ENCODE results near the gene ELMO3.

The ELMO3 gene

GRCh38 chr16:67190448-67191399, 8.2 kb upstream of the ELMO3 start:
- Histone ChIP-seq H2AFZ (ENCODE audit: low read length, unreplicated experiment) (no peak overlapping the region), H3K27me3 (ENCODE audit: insufficient read depth, low read length) (no peaks in the 10 kb centered on the region), H3K36me3 (ENCODE audit: insufficient read depth, low read length) (peaks cover 11% of the 10 kb centered on the region; the same call in 1 of the 2 replicates), H3K4me3 (ENCODE audit: low read depth, low read length) (no peak overlapping the region), H3K79me2 (ENCODE audit: control insufficient read depth, insufficient read depth, low read length, unreplicated experiment) (peaks cover 31% of the 10 kb centered on the region), H3K4me1 (ENCODE audit: control insufficient read depth, insufficient read depth, low read length, unreplicated experiment) (peaks cover 34% of the 10 kb centered on the region), H3K27ac (ENCODE audit: low read depth, low read length) (no peak overlapping the region)

DNA sequence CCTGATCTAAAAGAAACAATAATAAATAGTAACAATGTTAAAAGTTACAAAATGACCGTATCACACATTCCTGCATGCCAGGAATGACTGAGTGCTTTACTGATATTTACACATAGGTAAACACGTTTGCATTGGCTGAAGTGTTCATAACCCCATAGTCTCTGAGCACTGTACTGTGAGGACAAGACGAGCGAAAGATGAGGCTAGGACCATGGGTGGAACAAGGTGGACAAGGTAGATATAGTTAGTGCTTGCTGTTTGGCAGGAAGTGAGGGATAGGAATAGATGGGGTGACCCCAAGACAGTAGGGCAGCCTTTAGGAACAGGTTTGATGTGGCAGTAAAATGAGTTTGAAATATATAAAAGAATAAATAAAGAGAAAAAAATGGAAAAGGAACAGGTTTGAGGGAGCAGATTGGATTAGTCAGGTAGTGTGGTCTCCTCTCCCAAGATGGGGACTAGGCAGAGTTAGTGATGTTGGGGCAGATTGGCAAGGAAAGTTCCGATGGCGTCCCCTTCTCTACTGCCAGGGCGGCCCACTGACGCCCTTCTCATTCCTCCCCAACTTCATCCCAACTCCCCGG, 7.4 kb upstream of the ELMO3 start:
- H3K27me3 ChIP-seq (ENCODE audit: insufficient read depth, low read length), result no peaks in the 10 kb centered on the region
- H3K4me1 ChIP-seq (ENCODE audit: control insufficient read depth, insufficient read depth, low read length, unreplicated experiment), result peaks cover 26% of the 10 kb centered on the region
- no peak overlapping the region for H3K27ac ChIP-seq (ENCODE audit: low read depth, low read length)
- peaks cover 17% of the 10 kb centered on the region; the same call in 1 of the 2 replicates for H3K36me3 ChIP-seq (ENCODE audit: insufficient read depth, low read length)
- H3K79me2 ChIP-seq (ENCODE audit: control insufficient read depth, insufficient read depth, low read length, unreplicated experiment), result peaks cover 36% of the 10 kb centered on the region
- peak overlapping the region; percentile 96 for H3K4me3 ChIP-seq (ENCODE audit: low read depth, low read length)
- H2AFZ ChIP-seq (ENCODE audit: low read length, unreplicated experiment), result no peak overlapping the region

DNA sequence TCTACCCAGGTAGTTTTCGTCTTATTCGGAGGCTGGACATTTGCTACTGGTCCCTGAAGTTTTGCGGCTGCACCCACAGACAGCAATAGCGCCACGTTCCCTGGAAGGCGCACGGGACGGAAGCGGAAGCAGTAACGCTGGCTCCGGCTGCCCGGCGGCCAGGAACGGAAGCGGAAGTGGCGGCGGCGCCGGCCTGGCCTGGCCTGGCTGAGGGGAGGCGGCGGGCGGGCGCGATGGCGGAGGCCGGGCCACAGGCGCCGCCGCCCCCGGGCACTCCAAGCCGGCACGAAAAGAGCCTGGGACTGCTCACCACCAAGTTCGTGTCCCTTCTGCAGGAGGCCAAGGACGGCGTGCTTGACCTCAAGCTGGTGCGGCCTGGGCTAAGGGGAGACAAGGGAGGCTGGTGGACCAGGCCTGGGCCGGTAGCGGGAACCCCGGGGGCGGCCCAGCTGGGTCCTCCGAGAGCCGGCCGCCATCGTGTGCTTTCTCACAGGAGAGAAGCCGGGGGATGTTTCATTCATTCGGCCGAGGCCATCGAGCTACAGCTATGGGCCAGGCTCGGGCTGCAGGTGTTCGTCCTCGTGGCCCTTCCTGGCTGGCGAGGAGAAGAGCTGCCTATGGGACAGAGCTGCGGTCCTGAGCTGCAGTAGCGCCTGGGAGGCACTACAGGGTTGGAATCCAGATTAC, 6.8 kb upstream of the ELMO3 start, which contains the start of gene E2F4:
E2F4 (plus strand) TSS at position 161 of the 687 bp plus-strand sequence; CDS start at position 234, 73 bp downstream.
- peak within 1 kb of the TSS; percentile 96 for H3K4me3 ChIP-seq (ENCODE audit: low read depth, low read length)
- peaks cover 36% of the 10 kb centered on the region for H3K79me2 ChIP-seq (ENCODE audit: control insufficient read depth, insufficient read depth, low read length, unreplicated experiment)
- H3K36me3 ChIP-seq (ENCODE audit: insufficient read depth, low read length), result peaks cover 19% of the 10 kb centered on the region; the same call in 1 of the 2 replicates
- no peaks in the 10 kb centered on the region for H3K27me3 ChIP-seq (ENCODE audit: insufficient read depth, low read length)
- H3K27ac ChIP-seq (ENCODE audit: low read depth, low read length), result peak within 1 kb of the TSS; percentile 46
- H2AFZ ChIP-seq (ENCODE audit: low read length, unreplicated experiment), result peak within 1 kb of the TSS; percentile 21
- peaks cover 20% of the 10 kb centered on the region for H3K4me1 ChIP-seq (ENCODE audit: control insufficient read depth, insufficient read depth, low read length, unreplicated experiment)

- H3K4me3 ChIP-seq (ENCODE audit: low read depth, low read length), result peak overlapping the region; percentile 96
- peaks cover 36% of the 10 kb centered on the region for H3K79me2 ChIP-seq (ENCODE audit: control insufficient read depth, insufficient read depth, low read length, unreplicated experiment)
- no peak overlapping the region for H2AFZ ChIP-seq (ENCODE audit: low read length, unreplicated experiment)
- peak overlapping the region; percentile 46 for H3K27ac ChIP-seq (ENCODE audit: low read depth, low read length)
- no peaks in the 10 kb centered on the region for H3K27me3 ChIP-seq (ENCODE audit: insufficient read depth, low read length)
- H3K4me1 ChIP-seq (ENCODE audit: control insufficient read depth, insufficient read depth, low read length, unreplicated experiment), result peaks cover 20% of the 10 kb centered on the region
- peaks cover 21% of the 10 kb centered on the region; the same call in 1 of the 2 replicates for H3K36me3 ChIP-seq (ENCODE audit: insufficient read depth, low read length)
Observed at GRCh38 chr16:67192781-67193361, 6.1 kb upstream of the ELMO3 start.

DNA sequence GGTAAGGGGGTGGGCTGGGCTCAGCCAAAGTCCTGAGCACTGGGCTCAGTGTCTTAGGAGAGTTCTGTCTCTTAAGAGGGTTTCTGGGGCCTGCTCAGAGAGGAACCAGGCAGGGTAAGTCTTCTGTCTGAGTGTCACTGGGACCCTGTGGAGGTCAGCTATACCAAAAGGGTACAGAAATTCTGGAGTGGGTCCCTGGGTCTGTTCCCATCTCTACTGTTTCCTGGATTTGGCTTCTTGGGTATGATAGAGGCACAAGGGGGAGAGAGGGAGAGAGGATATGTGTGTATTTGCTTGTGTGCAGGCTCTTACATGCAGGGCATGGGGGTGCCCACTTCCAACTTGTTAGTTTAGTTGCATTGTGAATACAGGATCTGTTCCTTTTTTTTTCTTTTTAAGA, 5.4 kb upstream of the ELMO3 start:
- peaks cover 24% of the 10 kb centered on the region; the same call in 1 of the 2 replicates for H3K36me3 ChIP-seq (ENCODE audit: insufficient read depth, low read length)
- H3K27ac ChIP-seq (ENCODE audit: low read depth, low read length), result no peak overlapping the region
- peaks cover 36% of the 10 kb centered on the region for H3K79me2 ChIP-seq (ENCODE audit: control insufficient read depth, insufficient read depth, low read length, unreplicated experiment)
- H3K4me3 ChIP-seq (ENCODE audit: low read depth, low read length), result peak overlapping the region; percentile 96
- H3K4me1 ChIP-seq (ENCODE audit: control insufficient read depth, insufficient read depth, low read length, unreplicated experiment), result peaks cover 20% of the 10 kb centered on the region
- no peak overlapping the region for H2AFZ ChIP-seq (ENCODE audit: low read length, unreplicated experiment)
- no peaks in the 10 kb centered on the region for H3K27me3 ChIP-seq (ENCODE audit: insufficient read depth, low read length)

- H3K4me1 ChIP-seq (ENCODE audit: control insufficient read depth, insufficient read depth, low read length, unreplicated experiment), result peaks cover 20% of the 10 kb centered on the region
- H2AFZ ChIP-seq (ENCODE audit: low read length, unreplicated experiment), result no peak overlapping the region
- peaks cover 36% of the 10 kb centered on the region for H3K79me2 ChIP-seq (ENCODE audit: control insufficient read depth, insufficient read depth, low read length, unreplicated experiment)
- peaks cover 24% of the 10 kb centered on the region; the same call in 1 of the 2 replicates for H3K36me3 ChIP-seq (ENCODE audit: insufficient read depth, low read length)
- H3K27ac ChIP-seq (ENCODE audit: low read depth, low read length), result no peak overlapping the region
- H3K4me3 ChIP-seq (ENCODE audit: low read depth, low read length), result peak overlapping the region; percentile 96; the same call in 1 of the 2 replicates
- H3K27me3 ChIP-seq (ENCODE audit: insufficient read depth, low read length), result no peaks in the 10 kb centered on the region
Observed at GRCh38 chr16:67194260-67194659, 4.7 kb upstream of the ELMO3 start.

DNA sequence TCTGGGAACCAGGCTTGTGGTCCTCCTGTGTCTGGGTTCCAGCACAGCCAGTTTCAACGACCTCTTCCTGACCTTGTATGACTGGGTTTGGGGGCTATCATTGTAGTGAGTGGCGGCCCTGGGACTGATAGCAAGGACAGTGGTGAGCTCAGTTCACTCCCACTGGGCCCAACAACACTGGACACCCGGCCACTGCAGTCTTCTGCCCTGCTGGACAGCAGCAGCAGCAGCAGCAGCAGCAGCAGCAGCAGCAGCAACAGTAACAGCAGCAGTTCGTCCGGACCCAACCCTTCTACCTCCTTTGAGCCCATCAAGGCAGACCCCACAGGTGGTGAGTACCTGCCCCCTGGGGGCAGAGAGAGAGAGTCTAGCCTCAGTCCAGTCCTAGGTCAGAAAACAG, 3.3 kb upstream of the ELMO3 start:
- Histone ChIP-seq H3K36me3 (ENCODE audit: insufficient read depth, low read length) (peaks cover 25% of the 10 kb centered on the region; the same call in 1 of the 2 replicates), H2AFZ (ENCODE audit: low read length, unreplicated experiment) (no peak overlapping the region), H3K27ac (ENCODE audit: low read depth, low read length) (no peak overlapping the region), H3K4me3 (ENCODE audit: low read depth, low read length) (no peak overlapping the region), H3K79me2 (ENCODE audit: control insufficient read depth, insufficient read depth, low read length, unreplicated experiment) (peaks cover 36% of the 10 kb centered on the region), H3K4me1 (ENCODE audit: control insufficient read depth, insufficient read depth, low read length, unreplicated experiment) (peaks cover 20% of the 10 kb centered on the region), H3K27me3 (ENCODE audit: insufficient read depth, low read length) (no peaks in the 10 kb centered on the region)

DNA sequence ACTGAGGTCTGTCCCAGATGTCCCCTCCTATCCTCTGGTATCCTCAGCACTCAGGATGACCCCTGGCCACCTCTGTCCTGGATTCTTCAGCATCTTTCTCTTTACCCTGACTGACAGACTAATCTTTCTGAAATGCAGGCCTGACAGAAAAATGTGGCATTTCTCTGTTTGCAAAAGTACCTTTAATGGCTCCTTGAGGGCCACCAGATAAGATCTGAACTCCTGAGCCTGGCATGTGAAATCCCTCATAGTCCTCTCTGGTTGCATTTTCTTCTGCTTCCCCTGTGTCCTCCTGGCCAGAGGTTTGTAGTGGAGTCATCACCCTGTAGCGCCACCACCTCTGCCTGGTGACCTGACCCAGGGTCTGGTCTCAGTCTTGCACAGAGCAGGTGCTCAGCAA, 2.0 kb upstream of the ELMO3 start:
- no peak overlapping the region for H3K4me3 ChIP-seq (ENCODE audit: low read depth, low read length)
- peaks cover 36% of the 10 kb centered on the region for H3K79me2 ChIP-seq (ENCODE audit: control insufficient read depth, insufficient read depth, low read length, unreplicated experiment)
- H2AFZ ChIP-seq (ENCODE audit: low read length, unreplicated experiment), result no peak overlapping the region
- H3K27me3 ChIP-seq (ENCODE audit: insufficient read depth, low read length), result no peaks in the 10 kb centered on the region
- peaks cover 26% of the 10 kb centered on the region; the same call in 1 of the 2 replicates for H3K36me3 ChIP-seq (ENCODE audit: insufficient read depth, low read length)
- H3K4me1 ChIP-seq (ENCODE audit: control insufficient read depth, insufficient read depth, low read length, unreplicated experiment), result peaks cover 16% of the 10 kb centered on the region
- no peak overlapping the region for H3K27ac ChIP-seq (ENCODE audit: low read depth, low read length)

GRCh38 chr16:67197704-67198103, 1.2 kb upstream of the ELMO3 start:
- Histone ChIP-seq H3K27ac (ENCODE audit: low read depth, low read length) (no peak overlapping the region), H3K36me3 (ENCODE audit: insufficient read depth, low read length) (peaks cover 26% of the 10 kb centered on the region; the same call in 1 of the 2 replicates)

DNA sequence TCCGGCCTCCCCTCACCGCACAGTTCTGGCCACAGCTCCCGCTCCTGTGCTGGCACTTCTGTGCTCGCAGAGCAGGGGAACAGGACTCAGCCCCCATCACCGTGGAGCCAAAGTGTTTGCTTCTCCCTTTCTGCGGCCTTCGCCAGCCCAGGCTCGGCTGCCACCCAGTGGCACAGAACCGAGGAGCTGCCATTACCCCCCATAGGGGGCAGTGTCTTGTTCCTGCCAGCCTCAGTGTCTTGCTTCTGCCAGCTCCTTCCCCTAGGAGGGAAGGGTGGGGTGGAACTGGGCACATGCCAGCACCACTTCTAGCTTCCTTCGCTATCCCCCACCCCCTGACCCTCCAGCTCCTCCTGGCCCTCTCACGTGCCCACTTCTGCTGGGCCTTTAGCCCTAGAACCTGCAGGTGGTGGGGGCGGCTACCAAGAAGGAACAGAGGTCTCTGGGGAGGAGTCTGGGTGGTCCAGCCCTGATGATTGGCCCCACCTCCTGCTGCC, 645 bp upstream of the ELMO3 start:
- Histone ChIP-seq H2AFZ (ENCODE audit: low read length, unreplicated experiment) (no peak overlapping the region), H3K27me3 (ENCODE audit: insufficient read depth, low read length) (no peaks in the 10 kb centered on the region), H3K4me3 (ENCODE audit: low read depth, low read length) (no peak overlapping the region), H3K27ac (ENCODE audit: low read depth, low read length) (no peak overlapping the region), H3K4me1 (ENCODE audit: control insufficient read depth, insufficient read depth, low read length, unreplicated experiment) (peaks cover 11% of the 10 kb centered on the region), H3K79me2 (ENCODE audit: control insufficient read depth, insufficient read depth, low read length, unreplicated experiment) (peaks cover 23% of the 10 kb centered on the region), H3K36me3 (ENCODE audit: insufficient read depth, low read length) (peaks cover 26% of the 10 kb centered on the region; the same call in 1 of the 2 replicates)

More at GRCh38 chr16:67197704-67198103, 1.2 kb upstream of the ELMO3 start:
- peaks cover 16% of the 10 kb centered on the region for H3K4me1 ChIP-seq (ENCODE audit: control insufficient read depth, insufficient read depth, low read length, unreplicated experiment)
- no peak overlapping the region for H2AFZ ChIP-seq (ENCODE audit: low read length, unreplicated experiment)
- H3K79me2 ChIP-seq (ENCODE audit: control insufficient read depth, insufficient read depth, low read length, unreplicated experiment), result peaks cover 29% of the 10 kb centered on the region
- no peaks in the 10 kb centered on the region for H3K27me3 ChIP-seq (ENCODE audit: insufficient read depth, low read length)
- H3K4me3 ChIP-seq (ENCODE audit: low read depth, low read length), result no peak overlapping the region

Measured in ACC112 (cell line).